ENCODE results near the gene MRGPRF.

Gene MRGPRF

GRCh38 chr11:68990995-68991780 lies 21.9 kb downstream of the MRGPRF start:
- TF ChIP-seq CTCF (IDR thresholded peaks at IDR 0.05; ENCODE audit: low read depth, low read length) = no peak
- H3K4me3 ChIP-seq (ENCODE audit: low read depth, low read length) = no peak overlapping the region
- in situ Hi-C loops (cut with HindIII; ENCODE audit: low sequenced_read_pairs) = no loop called here
- no peak for DNase-seq (ENCODE audit: low read depth, low spot score)

DNA sequence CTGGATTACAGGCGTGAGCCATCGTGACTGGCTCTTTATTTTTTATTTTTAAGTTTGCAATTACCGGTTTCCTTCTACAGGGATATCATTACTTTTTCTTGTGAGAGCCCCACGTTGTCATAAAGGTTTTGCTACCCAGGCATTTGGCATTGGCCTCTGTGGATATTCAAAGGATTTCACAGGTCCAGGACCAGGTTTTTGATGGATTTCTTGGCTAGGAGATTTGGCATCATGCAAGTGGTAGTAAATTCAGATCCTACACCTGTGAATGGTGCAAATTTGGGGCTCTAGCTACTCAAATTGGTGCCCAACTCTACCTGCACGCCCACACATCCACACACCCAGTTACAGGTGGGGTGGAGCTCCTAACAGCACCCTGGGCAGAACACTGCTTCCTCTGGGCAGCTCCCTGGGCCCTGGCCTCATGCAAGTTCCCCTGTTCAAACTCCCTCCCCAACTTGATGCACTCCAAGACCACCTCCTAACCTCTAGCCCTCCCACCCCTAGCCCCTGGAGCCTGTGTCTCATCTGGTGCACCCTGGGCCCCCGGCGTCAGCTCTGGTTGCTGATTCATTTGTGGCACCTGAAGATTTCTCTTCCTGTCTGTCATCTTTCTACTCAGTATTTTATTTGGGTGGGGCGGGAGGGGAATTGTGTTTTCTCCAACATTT lies 23.0 kb downstream of the MRGPRF start:
- in situ Hi-C loops (cut with HindIII; ENCODE audit: low sequenced_read_pairs) = no loop called here
- H3K4me3 ChIP-seq (ENCODE audit: low read depth, low read length) = no peak overlapping the region
- TF ChIP-seq CTCF (IDR thresholded peaks at IDR 0.05; ENCODE audit: low read depth, low read length) = no peak
- DNase-seq (ENCODE audit: low read depth, low spot score) = no peak

GRCh38 chr11:68988491-68988890 lies 24.6 kb downstream of the MRGPRF start:
- no peak for TF ChIP-seq CTCF (IDR thresholded peaks at IDR 0.05; ENCODE audit: low read depth, low read length)
- no peak overlapping the region for H3K4me3 ChIP-seq (ENCODE audit: low read depth, low read length)
- in situ Hi-C loops (cut with HindIII; ENCODE audit: low sequenced_read_pairs) = no loop called here
- DNase-seq (ENCODE audit: low read depth, low spot score) = no peak

- DNase-seq (ENCODE audit: low read depth, low spot score) = no peak
- in situ Hi-C loops (cut with HindIII; ENCODE audit: low sequenced_read_pairs) = no loop called here
- H3K4me3 ChIP-seq (ENCODE audit: low read depth, low read length) = no peak overlapping the region
- TF ChIP-seq CTCF (IDR thresholded peaks at IDR 0.05; ENCODE audit: low read depth, low read length) = no peak
These were observed 25.8 kb downstream of the MRGPRF start for GRCh38 chr11:68987211-68987610.

DNA sequence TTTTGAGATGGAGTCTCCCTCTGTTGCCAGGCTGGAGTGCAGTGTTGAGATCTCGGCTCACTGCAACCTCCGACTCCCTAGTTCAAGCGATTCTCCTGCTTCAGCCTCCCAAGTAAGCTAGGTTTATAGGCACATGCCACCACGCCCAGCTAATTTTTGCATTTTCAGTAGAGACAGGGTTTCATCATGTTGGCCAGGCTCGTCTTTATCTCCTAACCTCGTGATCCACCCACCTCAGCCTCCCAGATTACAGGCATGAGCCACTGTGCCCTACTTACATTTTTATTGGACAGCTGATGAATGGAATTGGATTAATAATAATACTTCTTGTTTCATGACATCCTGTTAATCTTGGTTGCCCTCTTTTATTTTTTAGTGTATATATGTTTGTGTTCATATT lies 29.2 kb downstream of the MRGPRF start:
- in situ Hi-C loops (cut with HindIII; ENCODE audit: low sequenced_read_pairs) = no loop called here
- H3K4me3 ChIP-seq (ENCODE audit: low read depth, low read length) = no peak overlapping the region
- no peak for TF ChIP-seq CTCF (IDR thresholded peaks at IDR 0.05; ENCODE audit: low read depth, low read length)
- no peak for DNase-seq (ENCODE audit: low read depth, low spot score)

- no peak overlapping the region for H3K4me3 ChIP-seq (ENCODE audit: low read depth, low read length)
- no peak for TF ChIP-seq CTCF (IDR thresholded peaks at IDR 0.05; ENCODE audit: low read depth, low read length)
- DNase-seq (ENCODE audit: low read depth, low spot score) = no peak
- in situ Hi-C loops (cut with HindIII; ENCODE audit: low sequenced_read_pairs) = no loop called here
These were observed 30.9 kb downstream of the MRGPRF start for GRCh38 chr11:68982134-68982533.

Data from astrocyte of the spinal cord (primary cell).